ENCODE measurements around the gene ITGA11. TPM values are rescaled to one million over a fixed set of nuclear protein-coding genes. Genes with fewer than 3 reads are reported as not detected.

Gene ITGA11
- total and polyA plus RNA-seq, 2 donors (not counting 1 experiment from before 2014, with no cell fraction given), result 21.5 to 29.6 TPM

DNA sequence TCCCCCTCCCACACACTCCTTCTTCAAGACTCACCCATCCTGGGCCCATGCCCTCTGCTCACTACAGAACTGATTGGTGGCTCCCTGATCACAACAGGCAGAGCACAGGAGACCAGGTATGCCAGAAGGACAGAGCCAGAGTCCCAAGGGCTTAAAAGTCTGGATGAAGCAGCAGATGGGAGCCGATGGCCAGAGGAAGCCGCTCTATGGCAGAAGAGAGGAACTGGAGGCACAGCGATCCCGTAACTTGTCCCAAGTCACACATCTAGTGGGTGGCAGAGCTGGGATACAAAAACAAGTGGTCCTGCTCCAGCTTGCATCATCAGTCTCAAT is 20.7 kb downstream of the ITGA11 start:
- no peaks in the 10 kb centered on the region for H3K36me3 ChIP-seq (ENCODE audit: control insufficient read depth, insufficient read depth, low read length)
- no peak for DNase-seq (ENCODE audit: low read depth in 2 of 2)
- H3K27me3 ChIP-seq (ENCODE audit: control insufficient read depth, insufficient read depth, low read length), result peaks cover 2% of the 10 kb centered on the region
- H3K4me2 ChIP-seq (ENCODE audit: extremely low read depth, insufficient read depth, low read length), result no peak overlapping the region
- no peaks in the 10 kb centered on the region for H4K20me1 ChIP-seq (ENCODE audit: control insufficient read depth, extremely low read depth, insufficient read depth, low read length)
- no peaks in the 10 kb centered on the region for H3K9me3 ChIP-seq (ENCODE audit: control insufficient read depth, insufficient read depth, low read depth, low read length)
- no peak overlapping the region for H3K4me3 ChIP-seq (replicated peaks in 1 of 4; ENCODE audit: control extremely low read depth in 1 of 4, insufficient read depth in 1 of 4, low read depth in 3 of 4, low read length in 4 of 4)
- H3K4me1 ChIP-seq (ENCODE audit: control insufficient read depth, extremely low read depth, insufficient read depth, low read length), result no peaks in the 10 kb centered on the region
- TF ChIP-seq, protein P1, sequence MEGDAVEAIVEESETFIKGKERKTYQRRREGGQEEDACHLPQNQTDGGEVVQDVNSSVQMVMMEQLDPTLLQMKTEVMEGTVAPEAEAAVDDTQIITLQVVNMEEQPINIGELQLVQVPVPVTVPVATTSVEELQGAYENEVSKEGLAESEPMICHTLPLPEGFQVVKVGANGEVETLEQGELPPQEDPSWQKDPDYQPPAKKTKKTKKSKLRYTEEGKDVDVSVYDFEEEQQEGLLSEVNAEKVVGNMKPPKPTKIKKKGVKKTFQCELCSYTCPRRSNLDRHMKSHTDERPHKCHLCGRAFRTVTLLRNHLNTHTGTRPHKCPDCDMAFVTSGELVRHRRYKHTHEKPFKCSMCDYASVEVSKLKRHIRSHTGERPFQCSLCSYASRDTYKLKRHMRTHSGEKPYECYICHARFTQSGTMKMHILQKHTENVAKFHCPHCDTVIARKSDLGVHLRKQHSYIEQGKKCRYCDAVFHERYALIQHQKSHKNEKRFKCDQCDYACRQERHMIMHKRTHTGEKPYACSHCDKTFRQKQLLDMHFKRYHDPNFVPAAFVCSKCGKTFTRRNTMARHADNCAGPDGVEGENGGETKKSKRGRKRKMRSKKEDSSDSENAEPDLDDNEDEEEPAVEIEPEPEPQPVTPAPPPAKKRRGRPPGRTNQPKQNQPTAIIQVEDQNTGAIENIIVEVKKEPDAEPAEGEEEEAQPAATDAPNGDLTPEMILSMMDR (conservative IDR thresholded peaks at IDR 0.05 in 1 of 2, IDR thresholded peaks at IDR 0.05 in 1 of 2; ENCODE audit: low read depth in 1 of 2, low read length in 2 of 2), result no peak
- no peak for TF ChIP-seq EZH2 (IDR thresholded peaks at IDR 0.05; ENCODE audit: low read length, missing control alignments)
- H3K79me2 ChIP-seq (ENCODE audit: control insufficient read depth, insufficient read depth, low read length), result no peaks in the 10 kb centered on the region
- no peak overlapping the region for H3K9ac ChIP-seq (ENCODE audit: insufficient read depth, low read length)
- no peak overlapping the region for H2AFZ ChIP-seq (ENCODE audit: low read length)
- no peak overlapping the region for H3K27ac ChIP-seq (ENCODE audit: insufficient read depth, low read length)

DNA sequence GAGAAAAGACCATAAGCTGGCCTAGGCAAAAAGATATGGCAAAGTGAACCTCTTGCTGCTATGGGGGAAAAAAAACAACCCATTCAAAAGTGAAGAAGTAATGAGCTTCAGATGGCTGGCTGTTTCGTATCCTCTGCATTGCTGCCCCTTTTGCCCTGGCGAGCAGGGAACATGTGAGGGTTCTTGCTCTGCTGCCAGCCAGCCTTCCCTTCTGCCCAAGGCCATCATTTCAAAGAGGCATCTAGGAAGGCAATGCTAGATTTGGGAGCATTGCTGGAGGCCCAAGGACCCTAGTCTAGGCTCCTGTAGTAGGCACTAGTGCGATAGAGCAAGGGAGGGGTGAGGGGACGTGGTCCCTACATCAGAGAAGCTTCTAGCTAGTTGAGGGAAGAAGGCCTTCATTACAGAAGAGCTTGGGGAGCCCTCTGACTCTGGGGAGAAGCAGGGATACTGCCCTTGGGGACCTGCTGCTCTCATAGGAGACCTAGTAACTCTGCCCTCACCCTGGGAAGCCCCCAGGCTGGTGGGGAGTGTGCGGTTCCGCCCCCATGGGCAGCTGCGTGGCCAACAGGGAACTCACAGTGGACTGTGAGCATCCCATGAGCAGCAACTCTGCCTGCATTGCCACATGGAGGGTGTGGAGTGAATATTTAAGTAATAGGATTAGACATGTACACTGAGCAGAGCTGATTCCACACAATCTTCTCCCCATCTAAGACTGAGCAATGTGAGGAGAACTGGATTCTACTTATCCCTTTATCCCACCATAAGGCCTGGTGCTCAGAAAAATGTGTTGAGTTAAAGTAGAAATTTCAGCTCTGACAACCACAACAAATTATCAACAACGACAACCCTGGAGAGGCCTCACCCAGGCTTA is 21.3 kb downstream of the ITGA11 start:
- H4K20me1 ChIP-seq (ENCODE audit: control insufficient read depth, extremely low read depth, insufficient read depth, low read length), result no peaks in the 10 kb centered on the region

DNA sequence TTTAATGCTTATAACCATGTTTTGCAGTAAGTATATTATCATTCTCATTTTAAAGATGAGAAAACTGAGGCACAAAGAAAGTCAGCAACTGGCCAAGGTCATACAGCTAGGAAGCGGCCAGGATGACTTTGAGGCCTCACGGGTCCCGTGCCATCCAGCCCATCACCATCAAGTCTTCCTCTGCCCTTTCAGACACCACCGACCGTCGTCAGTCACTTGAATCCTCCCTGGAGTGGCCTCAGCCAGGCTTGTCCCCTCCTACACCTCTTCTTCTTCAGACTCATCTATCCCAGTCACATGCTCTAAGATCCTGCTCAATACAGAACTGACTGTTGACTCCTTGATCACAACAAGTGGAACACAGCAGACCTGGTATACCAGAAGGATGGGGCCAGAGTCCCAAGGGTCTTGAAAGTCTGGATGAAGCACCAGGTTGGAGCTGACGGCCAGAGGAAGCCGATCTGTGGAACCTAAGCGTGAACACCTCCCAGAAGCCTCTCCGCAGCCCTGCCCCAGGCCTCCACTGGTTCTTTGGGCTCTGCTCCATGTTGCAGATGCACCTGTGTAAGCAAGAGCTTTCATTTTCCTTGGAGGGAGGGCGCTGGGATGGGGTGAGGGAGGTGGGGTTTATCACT is 22.1 kb downstream of the ITGA11 start:
- no peak for DNase-seq (ENCODE audit: low read depth in 2 of 2)
- H3K9ac ChIP-seq (ENCODE audit: insufficient read depth, low read length), result no peak overlapping the region
- peaks cover 7% of the 10 kb centered on the region for H3K27me3 ChIP-seq (ENCODE audit: control insufficient read depth, insufficient read depth, low read length)
- H3K27ac ChIP-seq (ENCODE audit: insufficient read depth, low read length), result no peak overlapping the region
- no peaks in the 10 kb centered on the region for H3K9me3 ChIP-seq (ENCODE audit: control insufficient read depth, insufficient read depth, low read depth, low read length)
- no peaks in the 10 kb centered on the region for H3K79me2 ChIP-seq (ENCODE audit: control insufficient read depth, insufficient read depth, low read length)
- H3K4me2 ChIP-seq (ENCODE audit: extremely low read depth, insufficient read depth, low read length), result no peak overlapping the region
- H3K4me1 ChIP-seq (ENCODE audit: control insufficient read depth, extremely low read depth, insufficient read depth, low read length), result no peaks in the 10 kb centered on the region
- no peaks in the 10 kb centered on the region for H4K20me1 ChIP-seq (ENCODE audit: control insufficient read depth, extremely low read depth, insufficient read depth, low read length)
- H3K4me3 ChIP-seq (replicated peaks in 1 of 4; ENCODE audit: control extremely low read depth in 1 of 4, insufficient read depth in 1 of 4, low read depth in 3 of 4, low read length in 4 of 4), result no peak overlapping the region
- no peak overlapping the region for H2AFZ ChIP-seq (ENCODE audit: low read length)
- H3K36me3 ChIP-seq (ENCODE audit: control insufficient read depth, insufficient read depth, low read length), result no peaks in the 10 kb centered on the region
- TF ChIP-seq EZH2 (IDR thresholded peaks at IDR 0.05; ENCODE audit: low read length, missing control alignments), result no peak
- TF ChIP-seq, protein P1 (conservative IDR thresholded peaks at IDR 0.05 in 1 of 2, IDR thresholded peaks at IDR 0.05 in 1 of 2; ENCODE audit: low read depth in 1 of 2, low read length in 2 of 2), result no peak

More for the DNA sequence above, 21.3 kb downstream of the ITGA11 start:
- DNase-seq (ENCODE audit: low read depth in 2 of 2), result no peak
- TF ChIP-seq, protein P1 (conservative IDR thresholded peaks at IDR 0.05 in 1 of 2, IDR thresholded peaks at IDR 0.05 in 1 of 2; ENCODE audit: low read depth in 1 of 2, low read length in 2 of 2), result no peak
- no peak for TF ChIP-seq EZH2 (IDR thresholded peaks at IDR 0.05; ENCODE audit: low read length, missing control alignments)
- Histone ChIP-seq H3K79me2 (ENCODE audit: control insufficient read depth, insufficient read depth, low read length) (no peaks in the 10 kb centered on the region), H3K9me3 (ENCODE audit: control insufficient read depth, insufficient read depth, low read depth, low read length) (no peaks in the 10 kb centered on the region), H3K36me3 (ENCODE audit: control insufficient read depth, insufficient read depth, low read length) (no peaks in the 10 kb centered on the region), H3K4me1 (ENCODE audit: control insufficient read depth, extremely low read depth, insufficient read depth, low read length) (no peaks in the 10 kb centered on the region), H2AFZ (ENCODE audit: low read length) (no peak overlapping the region), H3K4me3 (replicated peaks in 1 of 4; ENCODE audit: control extremely low read depth in 1 of 4, insufficient read depth in 1 of 4, low read depth in 3 of 4, low read length in 4 of 4) (no peak overlapping the region), H3K27ac (ENCODE audit: insufficient read depth, low read length) (no peak overlapping the region), H3K27me3 (ENCODE audit: control insufficient read depth, insufficient read depth, low read length) (peaks cover 3% of the 10 kb centered on the region), H3K9ac (ENCODE audit: insufficient read depth, low read length) (no peak overlapping the region), H3K4me2 (ENCODE audit: extremely low read depth, insufficient read depth, low read length) (no peak overlapping the region)

Measured in fibroblast of lung (primary cell).